Measurements from ENCODE around the gene OR1J2. TPM values are rescaled to one million over a fixed set of nuclear protein-coding genes. Genes with fewer than 3 reads are reported as not detected.
"Not testable (repeated sequence)": the region's sequence is repeated elsewhere in the genome, so short reads cannot be mapped to it uniquely, and the experiment has no call there.

OR1J2 gene
- total and polyA plus RNA-seq, 2 of the 4 experiments (the other 2 are of a cell fraction) = not detected

- dilution Hi-C loops (cut with HindIII; ENCODE audit: low sequenced_read_pairs, unreplicated experiment) = no loop called here
- no peak overlapping the region for H3K23ac ChIP-seq (ENCODE audit: low read depth, low read length)
- no peaks in the 10 kb centered on the region for H3K27me3 ChIP-seq (ENCODE audit: control insufficient read depth, insufficient read depth, low read length)
- intact Hi-C loops (cut with micrococcal nuclease) = no loop called here
- H3K9me1 ChIP-seq (ENCODE audit: insufficient read depth, low read length) = no peaks in the 10 kb centered on the region
- no peak overlapping the region for H3K4me2 ChIP-seq (ENCODE audit: low read depth, low read length)
- no TSS peak for BruUV-seq (replicated peaks)
- ATAC-seq (ENCODE audit: low read depth) = no peak
- H3K4me1 ChIP-seq (ENCODE audit: control insufficient read depth, insufficient read depth, low read length) = no peaks in the 10 kb centered on the region
- no peaks in the 10 kb centered on the region for H3K36me3 ChIP-seq (ENCODE audit: control insufficient read depth, insufficient read depth, low read length)
- H4K5ac ChIP-seq (ENCODE audit: low read depth, low read length) = no peak overlapping the region
- H4K20me1 ChIP-seq (ENCODE audit: insufficient read depth, low read length) = no peaks in the 10 kb centered on the region
- H2AK5ac ChIP-seq (ENCODE audit: low read depth, low read length) = no peak overlapping the region
- no peak overlapping the region for H3K18ac ChIP-seq (ENCODE audit: low read depth, low read length)
- no peak overlapping the region for H3K14ac ChIP-seq (replicated peaks; ENCODE audit: low read depth, low read length)
- H2AK9ac ChIP-seq (replicated peaks; ENCODE audit: low read depth, low read length, poor library complexity) = no peak overlapping the region
- no peaks in the 10 kb centered on the region for H3K79me1 ChIP-seq (ENCODE audit: low read depth in 1 of 2, low read length in 2 of 2)
- H3K4me3 ChIP-seq (ENCODE audit: insufficient read depth, low read depth, low read length) = no peak overlapping the region
- no peak overlapping the region for H3K27ac ChIP-seq (ENCODE audit: insufficient read depth, low read length)
- DNase-seq = no peak
- H2BK5ac ChIP-seq (ENCODE audit: low read depth, low read length, poor library complexity, severe bottlenecking) = no peak overlapping the region
- H2BK120ac ChIP-seq (ENCODE audit: low read depth, low read length) = no peak overlapping the region
- H2BK15ac ChIP-seq (ENCODE audit: low read depth, low read length) = no peak overlapping the region
- H3K9ac ChIP-seq (ENCODE audit: low read depth, low read length) = no peak overlapping the region
- in situ Hi-C loops (cut with MboI; ENCODE audit: low sequenced_read_pairs) = no loop called here
- TF ChIP-seq SMC3 (IDR thresholded peaks at IDR 0.05; ENCODE audit: low read depth, low read length) (no peak), RAD21 (IDR thresholded peaks at IDR 0.05; ENCODE audit: low read length) (no peak), USF2 (IDR thresholded peaks at IDR 0.05; ENCODE audit: low read depth, low read length) (no peak), CHD1 (IDR thresholded peaks at IDR 0.05; ENCODE audit: low read depth, low read length) (no peak), RFX5 (IDR thresholded peaks at IDR 0.05; ENCODE audit: low read depth, low read length) (no peak), MAZ (IDR thresholded peaks at IDR 0.05; ENCODE audit: borderline replicate concordance, low read depth, low read length) (no peak), ELK1 (IDR thresholded peaks at IDR 0.05; ENCODE audit: borderline replicate concordance, low read depth, low read length) (no peak)
- POLR2A ChIA-PET (ENCODE audit: unreplicated experiment) = no interaction called here
- 80% methylated on average over 1 of the region's 1 CpG; no CpG with 5 or more reads in 1 of the 2 experiments for WGBS, 2 experiments (ENCODE audit: extremely low coverage in 2 of 2, insufficient read length in 1 of 2)
- H2AFZ ChIP-seq (replicated peaks; ENCODE audit: low read length, poor library complexity) = no peak overlapping the region
- H4K8ac ChIP-seq (ENCODE audit: low read depth in 2 of 2, low read length in 2 of 2) = no peak overlapping the region
- no peak overlapping the region for H3K4ac ChIP-seq (ENCODE audit: low read depth, low read length)
- H4K91ac ChIP-seq (ENCODE audit: insufficient read depth, low read depth, low read length) = no peak overlapping the region
- no peak overlapping the region for H3K56ac ChIP-seq (ENCODE audit: extremely low read depth, insufficient read depth, low read length)
- no peaks in the 10 kb centered on the region for H3K9me3 ChIP-seq (ENCODE audit: control insufficient read depth, insufficient read depth, low read length)
- CTCF ChIA-PET = no interaction called here
- no peak overlapping the region for H2BK20ac ChIP-seq (ENCODE audit: low read depth, low read length)
These were observed 25.5 kb downstream of the OR1J2 start for GRCh38 chr9:122536134-122536533.

GRCh38 chr9:122537066-122537465, 26.5 kb downstream of the OR1J2 start:
- H2BK5ac ChIP-seq (ENCODE audit: low read depth, low read length, poor library complexity, severe bottlenecking); H3K4me3 ChIP-seq (ENCODE audit: insufficient read depth, low read depth, low read length); intact Hi-C loops (cut with micrococcal nuclease); H4K5ac ChIP-seq (ENCODE audit: low read depth, low read length); H3K4ac ChIP-seq (ENCODE audit: low read depth, low read length); H2BK120ac ChIP-seq (ENCODE audit: low read depth, low read length); H3K79me1 ChIP-seq (ENCODE audit: low read depth in 1 of 2, low read length in 2 of 2); H3K4me1 ChIP-seq (ENCODE audit: control insufficient read depth, insufficient read depth, low read length); H3K27ac ChIP-seq (ENCODE audit: insufficient read depth, low read length); ATAC-seq (ENCODE audit: low read depth); H2AFZ ChIP-seq (replicated peaks; ENCODE audit: low read length, poor library complexity); H2AK5ac ChIP-seq (ENCODE audit: low read depth, low read length); in situ Hi-C loops (cut with MboI; ENCODE audit: low sequenced_read_pairs); dilution Hi-C loops (cut with HindIII; ENCODE audit: low sequenced_read_pairs, unreplicated experiment); H3K18ac ChIP-seq (ENCODE audit: low read depth, low read length); H3K27me3 ChIP-seq (ENCODE audit: control insufficient read depth, insufficient read depth, low read length); H3K23ac ChIP-seq (ENCODE audit: low read depth, low read length); H4K8ac ChIP-seq (ENCODE audit: low read depth in 2 of 2, low read length in 2 of 2); H2BK15ac ChIP-seq (ENCODE audit: low read depth, low read length); H3K36me3 ChIP-seq (ENCODE audit: control insufficient read depth, insufficient read depth, low read length); H2BK20ac ChIP-seq (ENCODE audit: low read depth, low read length); H3K4me2 ChIP-seq (ENCODE audit: low read depth, low read length); H2AK9ac ChIP-seq (replicated peaks; ENCODE audit: low read depth, low read length, poor library complexity); H3K14ac ChIP-seq (replicated peaks; ENCODE audit: low read depth, low read length); H3K56ac ChIP-seq (ENCODE audit: extremely low read depth, insufficient read depth, low read length); POLR2A ChIA-PET (ENCODE audit: unreplicated experiment); H3K9me3 ChIP-seq (ENCODE audit: control insufficient read depth, insufficient read depth, low read length); H4K20me1 ChIP-seq (ENCODE audit: insufficient read depth, low read length); H4K91ac ChIP-seq (ENCODE audit: insufficient read depth, low read depth, low read length); DNase-seq; H3K9ac ChIP-seq (ENCODE audit: low read depth, low read length); BruUV-seq (replicated peaks); H3K9me1 ChIP-seq (ENCODE audit: insufficient read depth, low read length): not testable (repeated sequence)
- WGBS, 2 experiments (ENCODE audit: extremely low coverage in 2 of 2, insufficient read length in 1 of 2) = 80% methylated on average over 1 of the region's 7 CpGs; no CpG with 5 or more reads in 1 of the 2 experiments
- CTCF ChIA-PET = interaction anchor here (0.6 kb wide), 1 partner anchor 13 kb away, joined by 3 read pairs; no protein-coding TSS in a partner anchor

Data from IMR-90 (cell line).